CD4-positive, alpha-beta T cell treated with Interleukin-4 for 1 hour (primary cell): Measurements from ENCODE around the gene DUS2.

Experiments used
- DNase-seq, 2 donors: peaks; one replicate each; pipeline ENCODE4 v3.0.0-alpha.2; 2020 to 2022

Gene DUS2

GRCh38 chr16:68047987-68048386 lies 24.9 kb downstream of the DUS2 start:
- DNase-seq, result no peak

- no peak for DNase-seq
Observed at GRCh38 chr16:68049449-68049848, 26.4 kb downstream of the DUS2 start.

GRCh38 chr16:68055395-68055794 lies 32.3 kb downstream of the DUS2 start:
- no peak for DNase-seq

- DNase-seq, result no peak
Observed at GRCh38 chr16:68059804-68060203, 36.7 kb downstream of the DUS2 start.

- DNase-seq, result no peak
Observed at GRCh38 chr16:68061396-68061795, 38.3 kb downstream of the DUS2 start.

- peak; percentile 34 to 58 for DNase-seq
Observed at GRCh38 chr16:68062910-68063393, 39.9 kb downstream of the DUS2 start.

GRCh38 chr16:68064791-68065365 lies 41.8 kb downstream of the DUS2 start:
- peak; percentile 77 to 80 for DNase-seq

- no peak for DNase-seq
Observed at GRCh38 chr16:68065716-68066305, 42.7 kb downstream of the DUS2 start.

GRCh38 chr16:68066763-68067162 lies 43.7 kb downstream of the DUS2 start:
- DNase-seq, result no peak

GRCh38 chr16:68068926-68069325 lies 45.8 kb downstream of the DUS2 start:
- DNase-seq, result no peak

- peak; percentile 48 to 68 for DNase-seq
Observed at GRCh38 chr16:68069511-68070248, 46.6 kb downstream of the DUS2 start.

- peak in 1 of 2 donors; percentile 39 for DNase-seq
Observed at GRCh38 chr16:68070249-68070730, 47.2 kb downstream of the DUS2 start.

- DNase-seq, result no peak
Observed at GRCh38 chr16:68070806-68071517, 47.9 kb downstream of the DUS2 start.

- DNase-seq, result no peak
Observed at GRCh38 chr16:68071518-68071901, 48.4 kb downstream of the DUS2 start.

- no peak for DNase-seq
Observed at GRCh38 chr16:68072038-68072695, 49.1 kb downstream of the DUS2 start.

GRCh38 chr16:68073902-68074760 lies 51.0 kb downstream of the DUS2 start:
- no peak for DNase-seq

- DNase-seq, result peak; percentile 78 to 82
Observed at GRCh38 chr16:68074850-68075555, 51.9 kb downstream of the DUS2 start.

- DNase-seq, result no peak
Observed at GRCh38 chr16:68075980-68076379, 52.9 kb downstream of the DUS2 start.

GRCh38 chr16:68076560-68076959 lies 53.5 kb downstream of the DUS2 start:
- DNase-seq, result no peak

GRCh38 chr16:68077866-68078700 lies 55.0 kb downstream of the DUS2 start:
- no peak for DNase-seq
